H9 (cell line): ENCODE data around the gene GAS2. TPM values are rescaled to one million over a fixed set of nuclear protein-coding genes. Genes with fewer than 3 reads are reported as not detected.
A peak's percentile ranks its signal among the peaks of the same experiment; 100 is the strongest.

Source experiments
- DNase-seq: peaks from one replicate; pipeline ENCODE4 v3.0.0-alpha.2; 2017
- H2AFZ ChIP-seq: one replicate; pipeline ENCODE4 v1.6.1; 2013; ENCODE audit warnings: mild to moderate bottlenecking, low read length, control low read depth, moderate library complexity
- H2AK5ac ChIP-seq: 2 replicates; pipeline ENCODE4 v1.6.1; 2013; ENCODE audit warnings: low read length, control low read depth, mixed read lengths; ENCODE audit not compliant: insufficient read length
- H2BK120ac ChIP-seq: one replicate; pipeline ENCODE4 v1.6.1; 2013; ENCODE audit warnings: low read depth, mild to moderate bottlenecking, low read length, control low read depth, inconsistent platforms; ENCODE audit not compliant: poor library complexity, severe bottlenecking
- H2BK12ac ChIP-seq: 2 replicates; pipeline ENCODE4 v1.6.1; 2013; ENCODE audit warnings: low read length, control low read depth, mixed read lengths, low read depth; ENCODE audit not compliant: insufficient read length
- H2BK15ac ChIP-seq: 2 replicates; pipeline ENCODE4 v1.6.1; 2013; ENCODE audit warnings: low read depth, low read length, control low read depth
- H2BK20ac ChIP-seq: one replicate; pipeline ENCODE4 v1.6.1; 2013; ENCODE audit warnings: low read depth, mild to moderate bottlenecking, low read length, control low read depth, inconsistent platforms; ENCODE audit not compliant: poor library complexity, severe bottlenecking
- H2BK5ac ChIP-seq: 2 replicates; pipeline ENCODE4 v1.6.1; 2013; ENCODE audit warnings: low read length, control low read depth, mixed read lengths; ENCODE audit not compliant: insufficient read length
- H3K14ac ChIP-seq: 2 replicates; pipeline ENCODE4 v1.6.1; 2013; ENCODE audit warnings: low read length, control low read depth; ENCODE audit not compliant: insufficient read depth
- H3K18ac ChIP-seq: 2 replicates; pipeline ENCODE4 v1.6.1; 2013; ENCODE audit warnings: low read depth, mild to moderate bottlenecking, mixed read lengths, low read length, control low read depth; ENCODE audit not compliant: insufficient read length
- H3K23ac ChIP-seq: 2 replicates; pipeline ENCODE4 v1.6.1; 2013; ENCODE audit warnings: low read length, control low read depth, mixed read lengths, low read depth; ENCODE audit not compliant: insufficient read length
- H3K23me2 ChIP-seq: 2 replicates; pipeline ENCODE4 v1.6.1; 2013; ENCODE audit warnings: low read depth, mild to moderate bottlenecking, mixed read lengths, low read length, control low read depth; ENCODE audit not compliant: insufficient read length, poor library complexity, severe bottlenecking
- H3K27ac ChIP-seq: 2 replicates; pipeline ENCODE4 v1.5.1; 2013; ENCODE audit warnings: low read length, control low read depth, mixed read lengths, low read depth; ENCODE audit not compliant: insufficient read length
- H3K27me3 ChIP-seq: 2 replicates; pipeline ENCODE4 v1.6.1; 2013; ENCODE audit warnings: low read length, control low read depth, inconsistent platforms; ENCODE audit not compliant: insufficient read depth
- H3K4ac ChIP-seq: 2 replicates; pipeline ENCODE4 v1.6.1; 2013; ENCODE audit warnings: low read depth, mild to moderate bottlenecking, control low read depth, inconsistent platforms, low read length, moderate library complexity
- H3K4me1 ChIP-seq: 2 replicates; pipeline ENCODE4 v1.6.1; 2013; ENCODE audit warnings: low read length, control low read depth, inconsistent platforms; ENCODE audit not compliant: insufficient read depth
- H3K4me2 ChIP-seq: 2 replicates; pipeline ENCODE4 v1.6.1; 2013; ENCODE audit warnings: low read length, control low read depth, mixed read lengths; ENCODE audit not compliant: insufficient read length, insufficient read depth
- H3K56ac ChIP-seq: 2 replicates; pipeline ENCODE4 v1.6.1; 2013; ENCODE audit warnings: low read depth, mild to moderate bottlenecking, mixed read lengths, low read length, control low read depth; ENCODE audit not compliant: insufficient read length
- H3K79me1 ChIP-seq: 2 replicates; pipeline ENCODE4 v1.6.1; 2013; ENCODE audit warnings: low read depth, mild to moderate bottlenecking, moderate library complexity, low read length, control low read depth, inconsistent platforms; ENCODE audit not compliant: insufficient read depth, poor library complexity, severe bottlenecking
- H3K79me2 ChIP-seq: 2 replicates; pipeline ENCODE4 v1.6.1; 2013; ENCODE audit warnings: low read length, control low read depth, inconsistent platforms; ENCODE audit not compliant: insufficient read depth
- H3K9ac ChIP-seq: 2 replicates; pipeline ENCODE4 v1.6.1; 2013; ENCODE audit warnings: low read length, control low read depth, mixed read lengths; ENCODE audit not compliant: insufficient read length; ENCODE audit errors: extremely low read depth
- H3K9me3 ChIP-seq: one replicate; pipeline ENCODE4 v1.6.1; 2013; ENCODE audit warnings: low read depth, low read length, inconsistent platforms; ENCODE audit not compliant: control insufficient read depth
- H3T11ph ChIP-seq: one replicate; pipeline ENCODE4 v1.6.1; 2013; ENCODE audit warnings: mild to moderate bottlenecking, low read length, control low read depth, inconsistent platforms
- H4K20me1 ChIP-seq: one replicate; pipeline ENCODE4 v1.6.1; 2013; ENCODE audit not compliant: control insufficient read depth, insufficient read length, insufficient read depth
- H4K5ac ChIP-seq: 2 replicates; pipeline ENCODE4 v1.6.1; 2013; ENCODE audit warnings: low read depth, mild to moderate bottlenecking, mixed read lengths, low read length, control low read depth; ENCODE audit not compliant: insufficient read length
- H4K8ac ChIP-seq: replicated peaks from 2 replicates; pipeline ENCODE4 v1.6.1; 2013; ENCODE audit warnings: low read length, control low read depth, mixed read lengths, low read depth; ENCODE audit not compliant: insufficient read length
- H4K91ac ChIP-seq: 2 replicates; pipeline ENCODE4 v1.6.1; 2013; ENCODE audit warnings: low read depth, mild to moderate bottlenecking, moderate library complexity, mixed read lengths, low read length, control low read depth; ENCODE audit not compliant: insufficient read length
- H3K27ac Mint-ChIP-seq, 3 experiments: 2 replicates in 2 of 3; 3 replicates in 1 of 3; pipeline ENCODE4 v1.8.0; 2020 to 2021; ENCODE audit warnings: mixed read lengths in 3 of 3, mild to moderate bottlenecking in 1 of 3, moderate library complexity in 1 of 3
- H3K27me3 Mint-ChIP-seq: 2 replicates; pipeline ENCODE4 v1.8.0; 2021; ENCODE audit warnings: low read depth, mild to moderate bottlenecking, moderate library complexity, mixed read lengths
- H3K36me3 Mint-ChIP-seq, 3 experiments: 2 replicates in 2 of 3; 3 replicates in 1 of 3; pipeline ENCODE4 v1.8.0; 2020 to 2021; ENCODE audit warnings: low read depth in 3 of 3, mixed read lengths in 3 of 3; ENCODE audit not compliant: insufficient read depth in 1 of 3
- H3K4me1 Mint-ChIP-seq, 2 experiments: 2 replicates each; pipeline ENCODE4 v1.8.0; 2020; ENCODE audit warnings: mixed read lengths in 2 of 2
- H3K4me3 Mint-ChIP-seq, 2 experiments: 2 replicates in 1 of 2; 3 replicates in 1 of 2; pipeline ENCODE4 v1.8.0; 2020 to 2021; ENCODE audit warnings: mild to moderate bottlenecking in 2 of 2, mixed read lengths in 2 of 2, moderate library complexity in 1 of 2
- H3K9me3 Mint-ChIP-seq, 2 experiments: 2 replicates in 1 of 2; 3 replicates in 1 of 2; pipeline ENCODE4 v1.8.0; 2020; ENCODE audit warnings: mild to moderate bottlenecking in 2 of 2, mixed read lengths in 2 of 2, moderate library complexity in 1 of 2
- WGBS: extraction: QIAGEN DNeasy Blood & Tissue Kit; methylation state at CpG from one replicate; pipeline ENCODE4 v1.1.7; 2013; ENCODE audit warnings: missing lambda C conversion rate, low lambda C conversion rate, mixed read lengths; ENCODE audit not compliant: insufficient read length; ENCODE audit errors: extremely low coverage; 5-methylcytosine and 5-hydroxymethylcytosine counted together
- total RNA-seq: library from RNA; stranded (reverse); gene quantifications from 2 replicates; pipeline ENCODE4 v1.2.1, GENCODE V29; 2021
- TF ChIP-seq, protein P1 (sequence below): fragments of 200-600 bp; sonication (generic); conservative IDR thresholded peaks from 3 replicates; pipeline ENCODE4 v1.8.0; 2021; ENCODE audit warnings: antibody characterized with exemption, mild to moderate bottlenecking

The GAS2 gene
- total RNA-seq, 1 experiment from 2014 or later = 1.7 TPM

DNA sequence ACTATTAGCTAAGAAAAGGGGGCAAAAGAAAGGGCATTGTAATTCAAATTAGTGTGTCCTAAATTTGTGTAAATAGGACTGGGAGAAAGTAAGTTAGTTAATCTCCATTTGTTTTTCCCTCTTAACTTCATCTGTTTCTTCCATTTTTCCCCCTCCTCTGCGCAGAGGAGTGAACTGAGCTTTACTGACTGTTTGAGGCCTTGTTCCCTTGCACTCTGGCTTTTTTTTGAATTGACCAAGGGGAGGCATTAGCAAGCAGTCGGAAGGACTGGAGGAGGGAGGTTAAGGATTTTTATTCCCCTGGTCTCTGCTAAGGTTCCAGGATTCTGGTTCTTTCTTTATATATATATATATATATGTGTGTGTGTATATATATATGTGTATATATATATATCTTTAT is 25.5 kb upstream of the GAS2 start:
- H2BK5ac ChIP-seq = no peak overlapping the region
- no peaks in the 10 kb centered on the region for H3K9me3 ChIP-seq
- H3K18ac ChIP-seq = no peak overlapping the region
- Mint-ChIP-seq H3K36me3 (no peaks in the 10 kb centered on the region), H3K4me3 (no peak overlapping the region), H3K9me3 (no peaks in the 10 kb centered on the region), H3K27me3 (peaks cover 22% of the 10 kb centered on the region), H3K4me1 (peaks cover 18 to 25% of the 10 kb centered on the region in 2 experiments), H3K27ac (peak overlapping the region in 1 of 3 experiments; percentile 73; a peak in 2 of 7 replicates)
- TF ChIP-seq, protein P1, sequence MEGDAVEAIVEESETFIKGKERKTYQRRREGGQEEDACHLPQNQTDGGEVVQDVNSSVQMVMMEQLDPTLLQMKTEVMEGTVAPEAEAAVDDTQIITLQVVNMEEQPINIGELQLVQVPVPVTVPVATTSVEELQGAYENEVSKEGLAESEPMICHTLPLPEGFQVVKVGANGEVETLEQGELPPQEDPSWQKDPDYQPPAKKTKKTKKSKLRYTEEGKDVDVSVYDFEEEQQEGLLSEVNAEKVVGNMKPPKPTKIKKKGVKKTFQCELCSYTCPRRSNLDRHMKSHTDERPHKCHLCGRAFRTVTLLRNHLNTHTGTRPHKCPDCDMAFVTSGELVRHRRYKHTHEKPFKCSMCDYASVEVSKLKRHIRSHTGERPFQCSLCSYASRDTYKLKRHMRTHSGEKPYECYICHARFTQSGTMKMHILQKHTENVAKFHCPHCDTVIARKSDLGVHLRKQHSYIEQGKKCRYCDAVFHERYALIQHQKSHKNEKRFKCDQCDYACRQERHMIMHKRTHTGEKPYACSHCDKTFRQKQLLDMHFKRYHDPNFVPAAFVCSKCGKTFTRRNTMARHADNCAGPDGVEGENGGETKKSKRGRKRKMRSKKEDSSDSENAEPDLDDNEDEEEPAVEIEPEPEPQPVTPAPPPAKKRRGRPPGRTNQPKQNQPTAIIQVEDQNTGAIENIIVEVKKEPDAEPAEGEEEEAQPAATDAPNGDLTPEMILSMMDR = no peak
- H3K4me2 ChIP-seq = no peak overlapping the region
- DNase-seq = no peak
- no peak overlapping the region for H2BK20ac ChIP-seq
- no peak overlapping the region for H3K9ac ChIP-seq
- no peak overlapping the region for H3K56ac ChIP-seq
- no peak overlapping the region for H2BK12ac ChIP-seq
- H2BK15ac ChIP-seq = no peak overlapping the region
- H3K27me3 ChIP-seq = no peaks in the 10 kb centered on the region; the same call in 1 of the 2 replicates
- H3K79me2 ChIP-seq = no peaks in the 10 kb centered on the region
- no peaks in the 10 kb centered on the region for H3K79me1 ChIP-seq
- no CpG with 5 or more reads among the region's 2 CpGs for WGBS
- H2AFZ ChIP-seq = no peak overlapping the region
- H4K8ac ChIP-seq = no peak overlapping the region
- H4K20me1 ChIP-seq = no peaks in the 10 kb centered on the region
- no peak overlapping the region for H4K5ac ChIP-seq
- no peak overlapping the region for H3K4ac ChIP-seq
- no peak overlapping the region for H3K27ac ChIP-seq
- H3K23me2 ChIP-seq = no peaks in the 10 kb centered on the region
- H2AK5ac ChIP-seq = no peak overlapping the region
- H4K91ac ChIP-seq = no peak overlapping the region
- H2BK120ac ChIP-seq = no peak overlapping the region
- no peak overlapping the region for H3K23ac ChIP-seq
- no peak overlapping the region for H3T11ph ChIP-seq
- no peak overlapping the region for H3K14ac ChIP-seq
- no peaks in the 10 kb centered on the region; the same call in 1 of the 2 replicates for H3K4me1 ChIP-seq
